SU-DHL-6 (cell line): ENCODE measurements around the gene SOX10.

ENCODE experiments used
- H2AFZ ChIP-seq: fragments of 200-600 bp; sonication (generic); 2 replicates; pipeline ENCODE4 v1.6.1; 2014; ENCODE audit warnings: low read depth, mild to moderate bottlenecking, moderate library complexity, mixed read lengths, antibody characterized with exemption, low read length; ENCODE audit not compliant: severe bottlenecking
- H3F3A ChIP-seq: fragments of 200-600 bp; shearing (Covaris generic); 2 replicates; pipeline ENCODE4 v1.6.0; 2016; ENCODE audit warnings: antibody characterized with exemption, mild to moderate bottlenecking; ENCODE audit not compliant: insufficient read depth
- H3K27ac ChIP-seq: fragments of 200-600 bp; sonication (generic); 2 replicates; pipeline ENCODE4 v1.5.1; 2016; ENCODE audit warnings: low read depth, mild to moderate bottlenecking, low read length, moderate library complexity, mixed read lengths
- H3K27me3 ChIP-seq: fragments of 200-600 bp; sonication (generic), shearing (Covaris generic); 2 replicates; pipeline ENCODE4 v1.6.0; 2014; ENCODE audit warnings: mild to moderate bottlenecking, low read length
- H3K36me3 ChIP-seq: fragments of 200-600 bp; sonication (generic); 2 replicates; pipeline ENCODE4 v1.6.1; 2014; ENCODE audit warnings: mild to moderate bottlenecking, low read length, mixed read lengths
- H3K4me2 ChIP-seq: fragments of 300-600, 200-600 bp; shearing (Covaris generic), sonication (generic); 2 replicates; pipeline ENCODE4 v1.6.0; 2014; ENCODE audit warnings: low read length, low read depth, mild to moderate bottlenecking; ENCODE audit not compliant: poor library complexity, severe bottlenecking
- H3K4me3 ChIP-seq: fragments of 200-600 bp; sonication (generic); 2 replicates; pipeline ENCODE4 v1.5.1; 2014; ENCODE audit warnings: antibody characterized with exemption, low read length, mild to moderate bottlenecking, mixed read lengths; ENCODE audit not compliant: insufficient read depth, poor library complexity, severe bottlenecking
- H3K79me2 ChIP-seq: fragments of 200-600 bp; sonication (generic); 2 replicates; pipeline ENCODE4 v1.6.1; 2014; ENCODE audit warnings: mild to moderate bottlenecking, low read length, moderate library complexity; ENCODE audit not compliant: insufficient read depth
- H3K9ac ChIP-seq: fragments of 200-600 bp; sonication (generic); 2 replicates; pipeline ENCODE4 v1.7.0; 2014; ENCODE audit warnings: mild to moderate bottlenecking, low read length
- H3K9me2 ChIP-seq: fragments of 200-600 bp; sonication (generic); replicated peaks from 2 replicates; pipeline ENCODE4 v1.6.1; 2014; ENCODE audit warnings: low read length; ENCODE audit not compliant: insufficient read depth
- H3K9me3 ChIP-seq: fragments of 200-600 bp; sonication (generic); 2 replicates; pipeline ENCODE4 v1.6.1; 2014; ENCODE audit warnings: low read length, mixed read lengths; ENCODE audit not compliant: insufficient read depth
- H4K20me1 ChIP-seq: fragments of 200-600 bp; sonication (generic); 2 replicates; pipeline ENCODE4 v1.6.1; 2014; ENCODE audit warnings: low read depth, mild to moderate bottlenecking, antibody characterized with exemption, low read length, moderate library complexity, mixed read lengths
- EZH2phosphoT487 ChIP-seq: fragments of 200-600 bp; sonication (generic), shearing (Covaris generic); conservative IDR thresholded peaks from 2 replicates; pipeline ENCODE4 v1.6.1; 2018; ENCODE audit warnings: mild to moderate bottlenecking, antibody characterized with exemption, low read length, moderate library complexity, mixed read lengths
- TF ChIP-seq, protein P1 (sequence below): fragments of 200-600 bp; sonication (generic); IDR thresholded peaks from one replicate; pipeline ENCODE4 v1.5.1; 2017; ENCODE audit warnings: antibody characterized with exemption, mild to moderate bottlenecking, low read length, moderate library complexity; ENCODE audit not compliant: insufficient read depth, poor library complexity, severe bottlenecking

The SOX10 gene

DNA sequence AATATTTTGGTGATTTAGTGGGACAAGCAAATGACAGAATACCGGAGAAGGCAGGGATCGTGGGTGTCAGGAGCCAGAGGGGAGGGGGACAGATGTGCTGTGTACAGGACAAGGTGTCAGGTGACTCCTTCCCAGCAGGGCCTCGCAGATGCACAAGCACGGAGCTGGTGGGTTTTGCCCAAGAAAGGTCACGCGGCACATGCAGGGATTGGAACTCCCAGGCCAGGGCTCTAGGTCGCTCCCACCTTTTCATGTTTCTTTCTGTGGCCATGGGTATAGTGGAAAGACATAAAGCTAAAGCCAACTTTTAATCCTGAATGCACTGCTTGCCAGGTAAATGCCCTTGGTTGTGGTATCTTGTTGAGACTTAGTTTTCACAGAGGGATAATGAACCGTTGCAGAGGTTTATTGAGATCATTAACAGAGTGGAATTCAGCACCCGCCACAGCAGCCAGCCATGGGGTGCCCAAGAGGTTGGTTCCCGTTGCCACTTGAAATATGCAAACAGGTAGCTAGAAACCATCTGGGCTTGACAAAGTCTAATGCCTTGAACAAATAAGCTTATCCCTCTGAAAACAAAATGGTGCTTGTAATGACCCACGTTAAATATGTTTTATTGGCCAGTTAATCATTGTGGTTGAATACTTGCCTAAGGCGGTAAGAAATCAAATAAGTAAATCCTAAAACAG lies 41.1 kb downstream of the SOX10 start:
- Histone ChIP-seq H3K27ac (no peak overlapping the region), H3K4me3 (no peak overlapping the region), H4K20me1 (no peaks in the 10 kb centered on the region), H3K9ac (no peak overlapping the region), H3F3A (no peaks in the 10 kb centered on the region), H3K9me2 (no peaks in the 10 kb centered on the region), H2AFZ (no peak overlapping the region), H3K36me3 (no peaks in the 10 kb centered on the region), H3K9me3 (no peaks in the 10 kb centered on the region), H3K79me2 (no peaks in the 10 kb centered on the region), H3K27me3 (no peaks in the 10 kb centered on the region), H3K4me2 (no peak overlapping the region)
- no peak for TF ChIP-seq EZH2phosphoT487
- TF ChIP-seq, protein P1, sequence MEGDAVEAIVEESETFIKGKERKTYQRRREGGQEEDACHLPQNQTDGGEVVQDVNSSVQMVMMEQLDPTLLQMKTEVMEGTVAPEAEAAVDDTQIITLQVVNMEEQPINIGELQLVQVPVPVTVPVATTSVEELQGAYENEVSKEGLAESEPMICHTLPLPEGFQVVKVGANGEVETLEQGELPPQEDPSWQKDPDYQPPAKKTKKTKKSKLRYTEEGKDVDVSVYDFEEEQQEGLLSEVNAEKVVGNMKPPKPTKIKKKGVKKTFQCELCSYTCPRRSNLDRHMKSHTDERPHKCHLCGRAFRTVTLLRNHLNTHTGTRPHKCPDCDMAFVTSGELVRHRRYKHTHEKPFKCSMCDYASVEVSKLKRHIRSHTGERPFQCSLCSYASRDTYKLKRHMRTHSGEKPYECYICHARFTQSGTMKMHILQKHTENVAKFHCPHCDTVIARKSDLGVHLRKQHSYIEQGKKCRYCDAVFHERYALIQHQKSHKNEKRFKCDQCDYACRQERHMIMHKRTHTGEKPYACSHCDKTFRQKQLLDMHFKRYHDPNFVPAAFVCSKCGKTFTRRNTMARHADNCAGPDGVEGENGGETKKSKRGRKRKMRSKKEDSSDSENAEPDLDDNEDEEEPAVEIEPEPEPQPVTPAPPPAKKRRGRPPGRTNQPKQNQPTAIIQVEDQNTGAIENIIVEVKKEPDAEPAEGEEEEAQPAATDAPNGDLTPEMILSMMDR, result no peak

GRCh38 chr22:37942133-37942532 lies 42.2 kb downstream of the SOX10 start:
- Histone ChIP-seq H3K79me2 (no peaks in the 10 kb centered on the region), H3K9me3 (no peaks in the 10 kb centered on the region), H3K9me2 (no peaks in the 10 kb centered on the region), H3K27ac (no peak overlapping the region), H3K4me2 (no peak overlapping the region), H4K20me1 (no peaks in the 10 kb centered on the region), H3K36me3 (no peaks in the 10 kb centered on the region), H2AFZ (no peak overlapping the region), H3K4me3 (no peak overlapping the region), H3K9ac (no peak overlapping the region), H3F3A (no peaks in the 10 kb centered on the region), H3K27me3 (no peaks in the 10 kb centered on the region)
- TF ChIP-seq, protein P1, result no peak
- TF ChIP-seq EZH2phosphoT487, result no peak

GRCh38 chr22:37940698-37941376 lies 43.5 kb downstream of the SOX10 start:
- H3K36me3 ChIP-seq, result no peaks in the 10 kb centered on the region
- H3K4me3 ChIP-seq, result no peak overlapping the region

More at GRCh38 chr22:37940698-37941376, 43.5 kb downstream of the SOX10 start:
- Histone ChIP-seq H3K27me3 (no peaks in the 10 kb centered on the region), H3K79me2 (no peaks in the 10 kb centered on the region), H3K9ac (no peak overlapping the region), H4K20me1 (no peaks in the 10 kb centered on the region), H3K9me2 (no peaks in the 10 kb centered on the region), H3K27ac (no peak overlapping the region), H3K4me2 (no peak overlapping the region), H3F3A (no peaks in the 10 kb centered on the region), H3K9me3 (no peaks in the 10 kb centered on the region), H2AFZ (no peak overlapping the region)
- TF ChIP-seq, protein P1, result no peak
- no peak for TF ChIP-seq EZH2phosphoT487
